Neutrophil (primary cell): ENCODE measurements around the gene APOA4.
A peak's percentile ranks its signal among the peaks of the same experiment; 100 is the strongest.

Experiments
- H3K27ac ChIP-seq: fragments of 200-600 bp; sonication (generic); 2 replicates; pipeline ENCODE4 v1.5.1; 2016; ENCODE audit warnings: mild to moderate bottlenecking, moderate library complexity
- H3K27me3 ChIP-seq: fragments of 200-600 bp; sonication (generic); 2 replicates; pipeline ENCODE4 v1.6.0; 2016; ENCODE audit warnings: mild to moderate bottlenecking
- H3K36me3 ChIP-seq: fragments of 200-600 bp; sonication (generic); 2 replicates; pipeline ENCODE4 v1.5.1; 2017
- H3K4me1 ChIP-seq, 2 experiments: fragments of 200-600 bp in 1 of 2; sonication (generic) in 1 of 2; 1 replicate in 1 of 2; 2 replicates in 1 of 2; pipeline versions ENCODE4 v1.5.1 to v1.6.1; 2013 to 2016; ENCODE audit warnings: low read depth in 1 of 2, low read length in 1 of 2, mild to moderate bottlenecking in 1 of 2, moderate library complexity in 1 of 2; ENCODE audit not compliant: control insufficient read depth in 1 of 2, insufficient read depth in 1 of 2
- H3K4me3 ChIP-seq, 2 experiments: fragments of 200-600 bp in 1 of 2; sonication (generic) in 1 of 2; 1 replicate in 1 of 2; 2 replicates in 1 of 2; pipeline ENCODE4 v1.5.1; 2013 to 2016; ENCODE audit warnings: low read depth in 1 of 2, low read length in 1 of 2, mild to moderate bottlenecking in 1 of 2, moderate library complexity in 1 of 2
- H3K9me3 ChIP-seq: fragments of 200-600 bp; sonication (generic); 2 replicates; pipeline ENCODE4 v1.5.1; 2016
- TF ChIP-seq, protein P1 (sequence below): fragments of 200-600 bp; sonication (generic); IDR thresholded peaks from 2 replicates; pipeline ENCODE4 v1.5.1; 2016; ENCODE audit warnings: antibody characterized with exemption

APOA4 gene

DNA sequence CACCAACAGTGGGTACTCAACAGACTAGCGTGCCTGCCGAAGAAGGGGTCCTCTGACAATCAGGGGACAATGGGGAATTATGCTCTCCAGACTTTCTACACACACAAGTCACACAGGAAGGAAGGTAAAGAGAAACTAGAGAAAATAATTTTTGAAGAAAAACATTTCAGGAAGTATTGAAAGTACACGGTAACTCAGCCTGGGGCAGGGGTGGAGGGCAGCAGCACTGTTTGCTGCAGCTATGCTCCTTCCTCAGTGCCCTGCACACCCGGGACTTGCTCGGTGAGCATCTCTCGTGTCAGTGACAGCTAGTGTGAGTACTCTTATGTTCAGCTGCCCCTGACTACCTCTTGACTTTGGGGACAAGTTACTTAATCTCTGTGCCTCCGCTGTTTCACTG lies 32.3 kb upstream of the APOA4 start:
- Histone ChIP-seq H3K4me1 (peaks cover 27 to 32% of the 10 kb centered on the region in 2 experiments), H3K4me3 (no peak overlapping the region), H3K27ac (no peak overlapping the region), H3K9me3 (no peaks in the 10 kb centered on the region), H3K36me3 (peaks cover 67% of the 10 kb centered on the region), H3K27me3 (no peaks in the 10 kb centered on the region)
- TF ChIP-seq, protein P1, sequence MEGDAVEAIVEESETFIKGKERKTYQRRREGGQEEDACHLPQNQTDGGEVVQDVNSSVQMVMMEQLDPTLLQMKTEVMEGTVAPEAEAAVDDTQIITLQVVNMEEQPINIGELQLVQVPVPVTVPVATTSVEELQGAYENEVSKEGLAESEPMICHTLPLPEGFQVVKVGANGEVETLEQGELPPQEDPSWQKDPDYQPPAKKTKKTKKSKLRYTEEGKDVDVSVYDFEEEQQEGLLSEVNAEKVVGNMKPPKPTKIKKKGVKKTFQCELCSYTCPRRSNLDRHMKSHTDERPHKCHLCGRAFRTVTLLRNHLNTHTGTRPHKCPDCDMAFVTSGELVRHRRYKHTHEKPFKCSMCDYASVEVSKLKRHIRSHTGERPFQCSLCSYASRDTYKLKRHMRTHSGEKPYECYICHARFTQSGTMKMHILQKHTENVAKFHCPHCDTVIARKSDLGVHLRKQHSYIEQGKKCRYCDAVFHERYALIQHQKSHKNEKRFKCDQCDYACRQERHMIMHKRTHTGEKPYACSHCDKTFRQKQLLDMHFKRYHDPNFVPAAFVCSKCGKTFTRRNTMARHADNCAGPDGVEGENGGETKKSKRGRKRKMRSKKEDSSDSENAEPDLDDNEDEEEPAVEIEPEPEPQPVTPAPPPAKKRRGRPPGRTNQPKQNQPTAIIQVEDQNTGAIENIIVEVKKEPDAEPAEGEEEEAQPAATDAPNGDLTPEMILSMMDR = no peak

GRCh38 chr11:116853461-116854073 lies 30.5 kb upstream of the APOA4 start:
- H3K27me3 ChIP-seq = no peaks in the 10 kb centered on the region
- no peaks in the 10 kb centered on the region for H3K9me3 ChIP-seq
- peaks cover 66% of the 10 kb centered on the region for H3K36me3 ChIP-seq
- H3K27ac ChIP-seq = peak overlapping the region; percentile 53
- TF ChIP-seq, protein P1 = no peak
- H3K4me3 ChIP-seq = no peak overlapping the region
- H3K4me1 ChIP-seq = peaks cover 27 to 32% of the 10 kb centered on the region in 2 experiments

DNA sequence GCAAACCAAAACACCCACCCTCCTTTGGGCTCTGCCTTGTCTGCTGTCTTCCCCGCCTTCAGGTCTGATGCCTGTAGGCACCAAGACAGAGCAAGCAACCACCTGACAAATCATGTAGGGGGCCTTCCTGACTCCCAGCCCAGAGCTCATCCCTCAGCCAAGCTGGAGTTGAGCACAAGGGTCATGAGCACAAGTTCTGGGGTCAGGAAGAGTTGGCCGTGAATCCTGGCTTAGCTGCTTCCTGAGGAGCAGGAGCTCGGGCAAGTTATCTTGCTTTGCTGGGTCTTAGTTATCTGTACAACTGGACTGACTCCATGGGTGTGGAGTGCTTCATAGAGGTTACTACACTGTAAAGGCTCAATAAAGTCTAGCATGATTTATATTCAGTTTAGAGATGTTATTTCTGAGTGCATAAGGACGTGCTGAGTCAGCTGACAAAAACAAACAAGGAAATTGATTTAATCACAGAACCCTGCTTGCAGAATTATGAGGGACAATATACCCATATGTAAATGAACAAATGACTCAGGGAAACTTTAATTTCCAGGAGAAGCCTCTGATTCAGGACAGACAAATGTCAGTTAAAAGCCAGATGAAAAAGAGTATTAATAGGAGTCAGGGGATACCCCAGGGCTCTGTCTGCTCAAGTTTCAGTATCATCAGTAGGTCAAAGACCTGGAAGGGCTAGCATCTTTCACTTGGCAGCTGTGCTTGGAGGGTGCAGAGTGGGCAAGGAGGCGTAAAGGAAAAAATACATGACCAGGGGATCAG lies 29.3 kb upstream of the APOA4 start:
- Histone ChIP-seq H3K4me3 (peak overlapping the region in 1 of 2 experiments; percentile 10), H3K27ac (peak overlapping the region; percentile 62)

DNA sequence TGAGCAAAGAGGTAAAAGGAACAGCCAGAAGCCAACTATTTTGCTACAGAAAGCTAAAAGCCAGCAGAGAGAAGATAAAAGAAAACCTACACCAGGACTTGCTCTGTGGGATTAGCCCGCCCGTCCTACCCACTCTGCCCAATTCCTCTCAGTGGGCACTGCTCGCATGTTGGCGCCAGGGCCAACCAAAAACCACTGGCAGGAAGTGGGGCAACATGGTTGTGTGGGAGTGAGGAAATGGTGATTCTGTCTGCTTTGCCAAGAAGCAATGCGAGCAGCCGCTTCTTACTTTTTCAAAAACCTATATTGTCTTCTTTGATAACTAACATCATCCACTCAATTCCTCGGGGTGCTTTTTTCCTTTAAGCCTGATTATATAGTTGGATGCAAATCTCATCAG lies 28.5 kb upstream of the APOA4 start:
- Histone ChIP-seq H3K36me3 (peaks cover 66% of the 10 kb centered on the region), H3K27ac (peak overlapping the region; percentile 62), H3K27me3 (no peaks in the 10 kb centered on the region), H3K9me3 (no peaks in the 10 kb centered on the region), H3K4me3 (peak overlapping the region in 1 of 2 experiments; percentile 10), H3K4me1 (peaks cover 27 to 32% of the 10 kb centered on the region in 2 experiments)
- TF ChIP-seq, protein P1 = no peak

More for the DNA sequence above, 29.3 kb upstream of the APOA4 start:
- Histone ChIP-seq H3K27me3 (no peaks in the 10 kb centered on the region), H3K9me3 (no peaks in the 10 kb centered on the region), H3K36me3 (peaks cover 66% of the 10 kb centered on the region), H3K4me1 (peaks cover 27 to 32% of the 10 kb centered on the region in 2 experiments)
- TF ChIP-seq, protein P1 = no peak

DNA sequence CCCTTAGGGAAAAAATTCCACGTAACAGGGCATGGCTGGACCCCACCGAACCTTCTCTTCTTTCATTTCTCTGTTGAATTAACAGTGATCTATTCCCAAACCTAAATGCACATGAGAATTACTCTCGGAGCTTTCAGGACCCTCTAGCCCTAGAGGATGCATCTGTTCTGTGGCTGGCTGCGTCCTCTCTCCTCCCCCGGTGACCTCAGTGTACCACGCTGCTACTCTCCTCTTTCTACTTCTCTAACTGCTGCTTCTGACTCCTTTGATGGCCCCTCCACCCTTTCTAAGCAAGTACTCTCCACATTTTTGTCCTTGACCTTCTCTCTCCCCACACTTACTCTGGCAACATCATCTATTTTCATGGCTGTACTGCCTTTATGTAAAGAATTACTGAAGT lies 26.4 kb upstream of the APOA4 start:
- Histone ChIP-seq H3K9me3 (no peaks in the 10 kb centered on the region), H3K4me3 (no peak overlapping the region), H3K4me1 (peaks cover 27 to 32% of the 10 kb centered on the region in 2 experiments), H3K27me3 (no peaks in the 10 kb centered on the region), H3K27ac (no peak overlapping the region), H3K36me3 (peaks cover 71% of the 10 kb centered on the region)
- TF ChIP-seq, protein P1 = no peak
